Upper lobe of left lung (tissue), 6 donors: ENCODE results near the gene PFN3. TPM values are rescaled to one million over a fixed set of nuclear protein-coding genes. Genes with fewer than 3 reads are reported as not detected.

ENCODE experiments used
- ATAC-seq, 2 donors: fragments of 200-7000 bp; cut with Tn5 transposase; one replicate each; pipeline ENCODE4 v1.9.1; 2022; ENCODE audit warnings: mild to moderate bottlenecking in 2 of 2, moderate library complexity in 2 of 2; ENCODE audit not compliant: low FRiP score in 2 of 2
- DNase-seq, 2 donors: peaks; one replicate each; pipeline ENCODE4 v3.0.0-alpha.2; 2019 to 2020
- H3K27ac ChIP-seq, 4 donors: fragments of 200-600 bp; sonication (generic); one replicate each; pipeline ENCODE4 v1.5.1; 2016 to 2019
- H3K27me3 ChIP-seq, 4 donors: fragments of 200-600 bp; sonication (generic); one replicate each; pipeline ENCODE4 v1.5.1; 2017 to 2019
- H3K36me3 ChIP-seq, 4 donors: fragments of 200-600 bp; sonication (generic); one replicate each; pipeline ENCODE4 v1.5.1; 2016 to 2019
- H3K4me1 ChIP-seq, 4 donors: fragments of 200-600 bp; sonication (generic); one replicate each; pipeline ENCODE4 v1.5.1; 2018 to 2019
- H3K4me3 ChIP-seq, 4 donors: fragments of 200-600 bp; sonication (generic); one replicate each; pipeline ENCODE4 v1.5.1; 2017 to 2019; ENCODE audit warnings: mild to moderate bottlenecking in 2 of 4, moderate library complexity in 1 of 4
- H3K9me3 ChIP-seq, 4 donors: fragments of 200-600 bp; sonication (generic); one replicate each; pipeline ENCODE4 v1.5.1; 2018 to 2019
- EP300 ChIP-seq, 4 donors: sonication (generic); formaldehyde crosslinking; IDR thresholded peaks; one replicate each; pipeline ENCODE4 v1.5.1; 2017; ENCODE audit warnings: antibody characterized with exemption in 4 of 4, control low read depth in 2 of 4
- POLR2A ChIP-seq, 4 donors: fragments of 450-650 bp; IDR thresholded peaks; one replicate each; pipeline ENCODE4 v1.5.1; 2016 to 2017; ENCODE audit warnings: antibody characterized with exemption in 4 of 4, mild to moderate bottlenecking in 2 of 4
- POLR2AphosphoS5 ChIP-seq, 2 donors: sonication (generic); formaldehyde crosslinking; IDR thresholded peaks; one replicate each; pipeline ENCODE4 v1.5.1; 2017; ENCODE audit warnings: antibody characterized with exemption in 2 of 2
- WGBS, 2 donors: methylation state at CpG; one replicate each; pipeline ENCODE4 v1.1.5; 2017 to 2018; 5-methylcytosine and 5-hydroxymethylcytosine counted together
- total RNA-seq, 6 donors: library from RNA; depleted of rRNA in 4 of 6; stranded (reverse); fragments of >200 nt in 4 of 6; gene quantifications; one replicate each; pipeline versions ENCODE4 v1.1.0 to v1.2.1, GENCODE V29; 2016 to 2021
- TF ChIP-seq, protein P1 (sequence below), 6 experiments: fragments of 450-650 bp in 4 of 6; fragments of 200-600 bp in 2 of 6; sonication (generic) in 2 of 6; IDR thresholded peaks; one replicate each; pipeline ENCODE4 v1.5.1; 2016 to 2019; ENCODE audit warnings: antibody characterized with exemption in 6 of 6
- donor health status: DM: no; HTN: no; CAD: no; lungs with moderate emphysema.
- donor health status: DM: no; HTN: yes; CAD: no; lungs with severe emphysema.

PFN3 gene
- total RNA-seq, 6 donors from 2014 or later = not detected

GRCh38 chr5:177402271-177403043 is 2.0 kb upstream of the PFN3 start:
- no peaks in the 10 kb centered on the region for H3K9me3 ChIP-seq
- TF ChIP-seq POLR2AphosphoS5 (IDR thresholded peaks at IDR 0.05) = no peak
- TF ChIP-seq, protein P1, sequence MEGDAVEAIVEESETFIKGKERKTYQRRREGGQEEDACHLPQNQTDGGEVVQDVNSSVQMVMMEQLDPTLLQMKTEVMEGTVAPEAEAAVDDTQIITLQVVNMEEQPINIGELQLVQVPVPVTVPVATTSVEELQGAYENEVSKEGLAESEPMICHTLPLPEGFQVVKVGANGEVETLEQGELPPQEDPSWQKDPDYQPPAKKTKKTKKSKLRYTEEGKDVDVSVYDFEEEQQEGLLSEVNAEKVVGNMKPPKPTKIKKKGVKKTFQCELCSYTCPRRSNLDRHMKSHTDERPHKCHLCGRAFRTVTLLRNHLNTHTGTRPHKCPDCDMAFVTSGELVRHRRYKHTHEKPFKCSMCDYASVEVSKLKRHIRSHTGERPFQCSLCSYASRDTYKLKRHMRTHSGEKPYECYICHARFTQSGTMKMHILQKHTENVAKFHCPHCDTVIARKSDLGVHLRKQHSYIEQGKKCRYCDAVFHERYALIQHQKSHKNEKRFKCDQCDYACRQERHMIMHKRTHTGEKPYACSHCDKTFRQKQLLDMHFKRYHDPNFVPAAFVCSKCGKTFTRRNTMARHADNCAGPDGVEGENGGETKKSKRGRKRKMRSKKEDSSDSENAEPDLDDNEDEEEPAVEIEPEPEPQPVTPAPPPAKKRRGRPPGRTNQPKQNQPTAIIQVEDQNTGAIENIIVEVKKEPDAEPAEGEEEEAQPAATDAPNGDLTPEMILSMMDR (IDR thresholded peaks at IDR 0.05) = peak in 5 of 6 experiments; percentile 18 to 54 (median 53)
- DNase-seq (peak; percentile 77 to 85), ATAC-seq (peak; percentile 14 to 70)
- H3K36me3 ChIP-seq = no peaks in the 10 kb centered on the region
- H3K27me3 ChIP-seq = peaks cover 2 to 51% (median 31%) of the 10 kb centered on the region in 4 donors
- WGBS, 2 donors = 5 to 16% methylated on average over 19 to 27 of the region's 49 CpGs
- peaks cover 35 to 51% (median 44%) of the 10 kb centered on the region in 4 donors for H3K4me1 ChIP-seq
- peak overlapping the region in 3 of 4 donors; percentile 47 to 65 (median 58) for H3K4me3 ChIP-seq
- H3K27ac ChIP-seq = no peak overlapping the region

DNA sequence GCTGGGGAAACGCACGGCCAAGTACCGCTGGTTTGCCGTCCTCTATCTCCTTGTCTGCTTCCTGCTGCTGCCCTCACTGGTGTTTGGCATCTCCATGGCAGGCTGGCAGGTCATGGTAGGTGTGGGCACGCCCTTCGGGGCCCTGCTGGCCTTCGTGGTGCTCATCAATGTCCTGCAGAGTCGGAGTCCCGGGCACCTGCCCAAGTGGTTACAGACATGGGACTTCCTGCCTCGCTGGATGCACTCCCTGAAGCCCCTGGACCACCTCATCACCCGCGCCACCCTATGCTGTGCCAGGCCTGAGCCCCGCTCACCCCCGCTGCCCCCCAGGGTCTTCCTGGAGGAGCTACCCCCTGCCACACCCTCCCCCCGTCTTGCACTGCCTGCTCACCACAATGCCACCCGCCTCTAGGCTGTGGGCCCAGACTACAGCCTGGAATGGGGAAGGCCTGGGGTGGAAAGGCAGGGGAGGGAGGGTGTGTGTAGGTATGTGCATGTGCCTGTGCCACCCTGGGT is 2.5 kb downstream of the PFN3 start:
- H3K9me3 ChIP-seq = no peaks in the 10 kb centered on the region
- no peak overlapping the region for H3K4me3 ChIP-seq
- TF ChIP-seq, protein P1 (IDR thresholded peaks at IDR 0.05) = no peak
- TF ChIP-seq POLR2A (IDR thresholded peaks at IDR 0.05) = no peak
- TF ChIP-seq EP300 (IDR thresholded peaks at IDR 0.05) = no peak
- no peak for TF ChIP-seq POLR2AphosphoS5 (IDR thresholded peaks at IDR 0.05)
- H3K27ac ChIP-seq = no peak overlapping the region
- H3K36me3 ChIP-seq = no peaks in the 10 kb centered on the region
- ATAC-seq (no peak), DNase-seq (peak in 1 of 2 donors; percentile 48)
- 87 to 94% methylated on average over 9 to 16 of the region's 16 CpGs for WGBS, 2 donors
- peaks cover 11 to 21% (median 16%) of the 10 kb centered on the region in 4 donors for H3K4me1 ChIP-seq
- H3K27me3 ChIP-seq = peaks cover 0 to 38% (median 24%) of the 10 kb centered on the region in 4 donors

- peak in 1 of 2 donors; percentile 56 for DNase-seq
- Histone ChIP-seq H3K9me3 (no peaks in the 10 kb centered on the region), H3K27ac (no peak overlapping the region), H3K4me3 (no peak overlapping the region), H3K27me3 (peaks cover 0 to 29% (median 15%) of the 10 kb centered on the region in 4 donors), H3K4me1 (peaks cover 4 to 11% (median 7%) of the 10 kb centered on the region in 4 donors), H3K36me3 (no peaks in the 10 kb centered on the region)
- WGBS, 2 donors = 75 to 84% methylated on average over 2 to 10 of the region's 10 CpGs
- ATAC-seq = no peak
- TF ChIP-seq EP300 (IDR thresholded peaks at IDR 0.05) (no peak), POLR2AphosphoS5 (IDR thresholded peaks at IDR 0.05) (no peak), POLR2A (IDR thresholded peaks at IDR 0.05) (no peak)
- TF ChIP-seq, protein P1 (IDR thresholded peaks at IDR 0.05) = no peak
Measured at GRCh38 chr5:177396807-177397206, 3.7 kb downstream of the PFN3 start.

GRCh38 chr5:177396078-177396477 is 4.4 kb downstream of the PFN3 start:
- H3K4me3 ChIP-seq = no peak overlapping the region
- peaks cover 4 to 11% (median 7%) of the 10 kb centered on the region in 4 donors for H3K4me1 ChIP-seq
- ATAC-seq (no peak), DNase-seq (no peak)
- 74% methylated on average over 5 of the region's 8 CpGs; no CpG with 5 or more reads in 1 of the 2 donors for WGBS, 2 donors
- peaks cover 0 to 21% (median 12%) of the 10 kb centered on the region in 4 donors for H3K27me3 ChIP-seq
- TF ChIP-seq POLR2AphosphoS5 (IDR thresholded peaks at IDR 0.05) (no peak), EP300 (IDR thresholded peaks at IDR 0.05) (no peak), POLR2A (IDR thresholded peaks at IDR 0.05) (no peak)
- TF ChIP-seq, protein P1 (IDR thresholded peaks at IDR 0.05) = no peak
- H3K27ac ChIP-seq = no peak overlapping the region
- H3K9me3 ChIP-seq = no peaks in the 10 kb centered on the region
- H3K36me3 ChIP-seq = no peaks in the 10 kb centered on the region
